Body of pancreas (tissue), 4 donors: Measurements from ENCODE around the gene GALNTL6.
"Not testable (repeated sequence)": the region's sequence is repeated elsewhere in the genome, so short reads cannot be mapped to it uniquely, and the experiment has no call there.

ENCODE experiments used
- CTCF ChIP-seq, 7 experiments: fragments of 450-650 bp in 4 of 7; fragments of 200-600 bp in 3 of 7; sonication (generic) in 3 of 7; IDR thresholded peaks; one replicate each; pipeline ENCODE4 v1.5.1; 2016 to 2019; ENCODE audit warnings: antibody characterized with exemption in 7 of 7
- POLR2A ChIP-seq, 3 donors: fragments of 450-650 bp; IDR thresholded peaks; one replicate each; pipeline ENCODE4 v1.6.1; 2016; ENCODE audit warnings: antibody characterized with exemption in 3 of 3, mild to moderate bottlenecking in 2 of 3

GRCh38 chr4:172887358-172887757 is 1074.2 kb downstream of the GALNTL6 start:
- not testable (repeated sequence) for TF ChIP-seq POLR2A, CTCF (IDR thresholded peaks at IDR 0.05)
